ENCODE measurements around the gene GRM8. TPM values are rescaled to one million over a fixed set of nuclear protein-coding genes. Genes with fewer than 3 reads are reported as not detected.

Gene GRM8
- total and polyA plus RNA-seq, 9 of the 15 experiments (the other 6 are each of a cell fraction or from before 2014, with no cell fraction given) = 0.13 TPM; not detected in 7

GRCh38 chr7:126557271-126557670, 695.5 kb downstream of the GRM8 start:
- FAIRE-seq = no peak
- in situ Hi-C loops (cut with MboI) (no loop called here), intact Hi-C loops (cut with micrococcal nuclease) (no loop called here)

More at GRCh38 chr7:126557271-126557670, 695.5 kb downstream of the GRM8 start:
- ChIA-PET CTCF (ENCODE audit: low intra/inter-chr PET ratio) (no interaction called here), POLR2A (no interaction called here)
- H3K9ac ChIP-seq (ENCODE audit: insufficient read depth in 1 of 2, low read depth in 2 of 2, low read length in 2 of 2) = no peak overlapping the region
- H3K4me3 ChIP-seq = no peak overlapping the region
- H3K9me3 ChIP-seq (replicated peaks; ENCODE audit: control insufficient read depth, insufficient read depth, low read depth, low read length) = no peaks in the 10 kb centered on the region
- H2AFZ ChIP-seq (ENCODE audit: low read depth, low read length) = no peak overlapping the region
- H3K4me1 ChIP-seq (replicated peaks in 1 of 2; ENCODE audit: control insufficient read depth in 2 of 2, insufficient read depth in 2 of 2, low read length in 2 of 2) = no peaks in the 10 kb centered on the region
- no peak for ATAC-seq
- H3K36me3 ChIP-seq (ENCODE audit: control insufficient read depth, insufficient read depth, low read length) = no peaks in the 10 kb centered on the region
- H3K4me2 ChIP-seq (ENCODE audit: insufficient read depth, low read length) = no peak overlapping the region
- 0% methylated on average over 4 of the region's 4 CpGs for WGBS (ENCODE audit: insufficient coverage, low coverage, missing lambda C conversion rate)
- TF ChIP-seq MAX (CRISPR knock-in tag; IDR thresholded peaks at IDR 0.05) = no peak
- TF ChIP-seq ZSCAN29 (IDR thresholded peaks at IDR 0.05) = no peak
- TF ChIP-seq SMARCB1 (IDR thresholded peaks at IDR 0.05; ENCODE audit: insufficient read length, low read depth) = no peak
- TF ChIP-seq ZNF764 (CRISPR knock-in tag; IDR thresholded peaks at IDR 0.05; ENCODE audit: low read depth) = no peak
- no peak for TF ChIP-seq DEAF1 (CRISPR knock-in tag; IDR thresholded peaks at IDR 0.05)
- no peak for TF ChIP-seq ZNF512 (tag; IDR thresholded peaks at IDR 0.05)
- no peak for TF ChIP-seq FOXK2 (conservative IDR thresholded peaks at IDR 0.05 in 1 of 2, IDR thresholded peaks at IDR 0.05 in 1 of 2; ENCODE audit: low read depth in 2 of 2)
- H3K79me2 ChIP-seq (ENCODE audit: control insufficient read depth, insufficient read depth, low read length) = no peaks in the 10 kb centered on the region
- no peak for DNase-seq (ENCODE audit: extremely low read depth in 1 of 4, low spot score in 3 of 4)
- no peak overlapping the region for H3K27ac ChIP-seq (ENCODE audit: extremely low read depth, low read depth, low read length)
- H3K9me1 ChIP-seq (ENCODE audit: control insufficient read depth, insufficient read depth, low read length) = no peaks in the 10 kb centered on the region
- no peaks in the 10 kb centered on the region for H4K20me1 ChIP-seq (replicated peaks; ENCODE audit: control insufficient read depth, insufficient read depth, low read length)
- no TSS peak for BruUV-seq (replicated peaks)
- H3K27me3 ChIP-seq (ENCODE audit: control insufficient read depth in 2 of 2, insufficient read depth in 2 of 2, low read length in 2 of 2) = no peaks in the 10 kb centered on the region

All from K562 (cell line).